ENCODE measurements around the gene TEX54.

Gene TEX54

GRCh38 chr11:62839050-62839945, 6.7 kb upstream of the TEX54 start, which contains the start of gene WDR74 (continued):
- TF ChIP-seq ZNF510 (tag by site-specific recombination; IDR thresholded peaks at IDR 0.05; ENCODE audit: insufficient replicate concordance) (no peak), PRDM2 (tag by site-specific recombination; IDR thresholded peaks at IDR 0.05; ENCODE audit: borderline replicate concordance) (no peak), ZNF341 (tag by site-specific recombination; IDR thresholded peaks at IDR 0.05; ENCODE audit: low read depth) (peak; percentile 93), ZBTB20 (tag by site-specific recombination; IDR thresholded peaks at IDR 0.05) (peak; percentile 78), GFI1B (tag by site-specific recombination; IDR thresholded peaks at IDR 0.05) (no peak), ZFP69B (tag by site-specific recombination; IDR thresholded peaks at IDR 0.05) (0 out of 2 replicates have a peak, but pooled peaks have one; percentile 16), ZNF324 (tag by site-specific recombination; IDR thresholded peaks at IDR 0.05) (peak; percentile 64; the same call in 1 of the 2 replicates), ZXDB (tag by site-specific recombination; IDR thresholded peaks at IDR 0.05) (peak; percentile 87), ZNF624 (tag by site-specific recombination; IDR thresholded peaks at IDR 0.05) (no peak), HIC1 (tag by site-specific recombination; IDR thresholded peaks at IDR 0.05) (no peak), ZNF518A (tag by site-specific recombination; conservative IDR thresholded peaks at IDR 0.05; ENCODE audit: low read depth) (no peak), ZNF280D (tag by site-specific recombination; IDR thresholded peaks at IDR 0.05) (no peak), ZNF138 (tag by site-specific recombination; IDR thresholded peaks at IDR 0.05; ENCODE audit: borderline replicate concordance) (no peak), SP7 (tag by site-specific recombination; IDR thresholded peaks at IDR 0.05) (peak; percentile 61), ZNF777 (tag by site-specific recombination; IDR thresholded peaks at IDR 0.05; ENCODE audit: borderline replicate concordance) (no peak), ELK4 (IDR thresholded peaks at IDR 0.05; ENCODE audit: borderline replicate concordance, low read depth, low read length) (no peak), ZNF132 (tag by site-specific recombination; IDR thresholded peaks at IDR 0.05; ENCODE audit: borderline replicate concordance) (no peak)

Measured in HEK293 (cell line).